ENCODE data around the gene DHX8. TPM values are rescaled to one million over a fixed set of nuclear protein-coding genes. Genes with fewer than 3 reads are reported as not detected.

Gene DHX8
- total RNA-seq, 4 donors from 2014 or later: 15.3 to 44.9 (median 36.4) TPM

DNA sequence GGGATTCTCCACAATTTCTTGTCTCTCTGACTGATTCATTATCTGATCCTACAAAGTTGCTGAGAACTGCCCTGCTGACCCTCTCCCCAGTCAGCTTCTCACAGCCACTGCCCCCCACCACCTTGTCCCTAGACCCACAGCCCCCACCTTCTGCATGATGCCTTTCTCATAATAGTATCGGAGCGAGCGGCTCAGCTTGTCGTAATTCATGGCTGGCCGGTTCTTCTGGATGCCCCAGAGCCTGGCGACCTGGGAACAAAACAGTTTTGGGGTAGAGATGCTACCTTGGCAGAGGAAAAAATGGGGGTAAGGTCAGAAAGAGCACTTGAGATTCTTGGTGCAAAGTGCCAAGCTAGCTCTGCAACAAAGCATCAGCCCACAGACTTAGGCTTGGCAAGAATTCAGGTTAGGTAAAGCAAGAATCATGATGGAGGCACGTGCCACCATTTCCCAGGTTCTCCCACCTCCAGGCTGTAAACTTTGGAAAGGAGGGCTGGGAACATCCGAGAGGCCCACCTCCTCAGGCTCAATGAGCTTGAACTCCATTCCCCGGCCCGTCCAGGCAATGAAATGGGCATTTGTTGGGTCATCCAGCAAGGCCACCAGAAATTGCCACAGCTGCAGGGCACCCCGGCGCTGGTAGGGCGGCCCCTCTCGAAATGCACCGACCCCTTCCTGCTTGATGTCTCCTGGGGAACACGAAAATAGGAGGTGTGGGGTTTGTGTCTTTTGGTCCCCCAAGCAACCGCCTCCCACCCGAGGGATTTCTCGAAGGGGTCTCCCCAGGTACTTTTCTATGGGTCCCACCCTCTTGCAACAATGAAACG is 45.4 kb downstream of the DHX8 start:
- WGBS, 2 donors (ENCODE audit: low coverage in 1 of 2): 86 to 88% methylated on average over 1 to 19 of the region's 20 CpGs
- H3K4me1 ChIP-seq: peaks cover 13 to 35% (median 22%) of the 10 kb centered on the region in 4 donors
- peaks cover 0 to 9% (median 4%) of the 10 kb centered on the region in 4 donors for H3K36me3 ChIP-seq
- no peak overlapping the region for H3K27ac ChIP-seq
- no peak for TF ChIP-seq POLR2AphosphoS5 (IDR thresholded peaks at IDR 0.05)
- no peak for TF ChIP-seq EP300 (IDR thresholded peaks at IDR 0.05; ENCODE audit: low read depth)
- in situ Hi-C loops (cut with MboI; ENCODE audit: low pct_ligation_motif_present in 1 of 4, low pct_unique_long_range_greater_than_20kb in 1 of 4, low sequenced_read_pairs in 3 of 4) (no loop called here), intact Hi-C loops (cut with DNase I; ENCODE audit: low total_unique reads) (no loop called here)
- H3K9me3 ChIP-seq: no peaks in the 10 kb centered on the region
- no peak overlapping the region for H3K4me3 ChIP-seq
- no peak for DNase-seq
- H3K27me3 ChIP-seq: no peaks in the 10 kb centered on the region

- in situ Hi-C loops (cut with MboI; ENCODE audit: low pct_ligation_motif_present in 1 of 4, low pct_unique_long_range_greater_than_20kb in 1 of 4, low sequenced_read_pairs in 3 of 4): no loop called here
- TF ChIP-seq, protein P1, sequence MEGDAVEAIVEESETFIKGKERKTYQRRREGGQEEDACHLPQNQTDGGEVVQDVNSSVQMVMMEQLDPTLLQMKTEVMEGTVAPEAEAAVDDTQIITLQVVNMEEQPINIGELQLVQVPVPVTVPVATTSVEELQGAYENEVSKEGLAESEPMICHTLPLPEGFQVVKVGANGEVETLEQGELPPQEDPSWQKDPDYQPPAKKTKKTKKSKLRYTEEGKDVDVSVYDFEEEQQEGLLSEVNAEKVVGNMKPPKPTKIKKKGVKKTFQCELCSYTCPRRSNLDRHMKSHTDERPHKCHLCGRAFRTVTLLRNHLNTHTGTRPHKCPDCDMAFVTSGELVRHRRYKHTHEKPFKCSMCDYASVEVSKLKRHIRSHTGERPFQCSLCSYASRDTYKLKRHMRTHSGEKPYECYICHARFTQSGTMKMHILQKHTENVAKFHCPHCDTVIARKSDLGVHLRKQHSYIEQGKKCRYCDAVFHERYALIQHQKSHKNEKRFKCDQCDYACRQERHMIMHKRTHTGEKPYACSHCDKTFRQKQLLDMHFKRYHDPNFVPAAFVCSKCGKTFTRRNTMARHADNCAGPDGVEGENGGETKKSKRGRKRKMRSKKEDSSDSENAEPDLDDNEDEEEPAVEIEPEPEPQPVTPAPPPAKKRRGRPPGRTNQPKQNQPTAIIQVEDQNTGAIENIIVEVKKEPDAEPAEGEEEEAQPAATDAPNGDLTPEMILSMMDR (IDR thresholded peaks at IDR 0.05): no peak
- TF ChIP-seq POLR2A (IDR thresholded peaks at IDR 0.05) (no peak), EP300 (IDR thresholded peaks at IDR 0.05; ENCODE audit: low read depth) (no peak), POLR2AphosphoS5 (IDR thresholded peaks at IDR 0.05) (no peak)
Measured at GRCh38 chr17:43529947-43530287, 46.1 kb downstream of the DHX8 start.

DNA sequence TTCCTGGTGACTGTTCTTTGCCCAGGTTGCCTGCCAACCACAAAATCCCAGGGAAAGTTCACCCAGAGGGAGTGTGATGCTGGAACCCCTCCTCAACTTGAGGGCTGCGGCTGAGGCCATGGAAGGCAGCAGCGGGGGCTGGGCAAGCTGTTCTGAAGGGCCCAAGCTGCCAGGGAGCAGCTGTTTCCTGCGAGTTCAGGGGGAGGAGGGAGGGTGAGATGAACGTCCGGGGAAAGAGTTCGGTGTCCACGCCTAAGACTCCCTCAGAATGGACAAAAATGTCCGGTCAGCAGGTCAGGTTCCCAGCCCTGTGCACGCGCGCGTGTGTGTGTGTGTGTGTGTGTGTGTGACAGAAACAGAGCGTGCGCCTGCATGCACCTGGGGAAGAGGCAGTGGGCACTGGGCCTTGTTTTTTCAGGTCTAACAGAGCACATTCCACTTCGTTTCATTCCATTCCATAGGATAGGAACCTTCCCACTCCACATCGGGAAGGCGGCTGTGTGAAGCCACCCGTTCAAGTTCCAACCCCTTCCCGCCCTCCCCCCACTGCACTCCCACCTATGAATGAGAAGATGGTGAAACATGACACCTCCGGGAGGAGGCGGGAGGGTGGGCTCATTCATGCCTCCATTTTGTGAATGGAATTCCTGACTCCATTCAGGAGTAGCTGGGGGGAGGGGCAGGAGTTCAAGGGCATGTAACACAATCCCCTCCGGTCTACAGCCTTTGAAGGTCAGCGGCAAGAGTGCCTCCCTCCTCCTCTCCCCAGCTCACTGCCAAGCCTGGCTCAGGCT is 46.7 kb downstream of the DHX8 start:
- H3K27ac ChIP-seq: peak overlapping the region in 3 of 4 donors; percentile 28 to 43 (median 43)
- 48% methylated on average over 23 of the region's 23 CpGs; no CpG with 5 or more reads in 1 of the 2 donors for WGBS, 2 donors (ENCODE audit: low coverage in 1 of 2)
- no peak for TF ChIP-seq EP300 (IDR thresholded peaks at IDR 0.05; ENCODE audit: low read depth)
- TF ChIP-seq POLR2AphosphoS5 (IDR thresholded peaks at IDR 0.05): no peak
- no peak for TF ChIP-seq POLR2A (IDR thresholded peaks at IDR 0.05)
- TF ChIP-seq, protein P1 (IDR thresholded peaks at IDR 0.05): no peak
- intact Hi-C loops (cut with DNase I; ENCODE audit: low total_unique reads) (no loop called here), in situ Hi-C loops (cut with MboI; ENCODE audit: low pct_ligation_motif_present in 1 of 4, low pct_unique_long_range_greater_than_20kb in 1 of 4, low sequenced_read_pairs in 3 of 4) (no loop called here)
- DNase-seq: no peak
- H3K9me3 ChIP-seq: no peaks in the 10 kb centered on the region
- no peaks in the 10 kb centered on the region for H3K36me3 ChIP-seq
- peaks cover 13 to 35% (median 22%) of the 10 kb centered on the region in 4 donors for H3K4me1 ChIP-seq
- no peaks in the 10 kb centered on the region for H3K27me3 ChIP-seq
- no peak overlapping the region for H3K4me3 ChIP-seq

More at GRCh38 chr17:43529947-43530287, 46.1 kb downstream of the DHX8 start:
- Histone ChIP-seq H3K9me3 (no peaks in the 10 kb centered on the region), H3K27me3 (no peaks in the 10 kb centered on the region), H3K4me3 (no peak overlapping the region), H3K27ac (peak overlapping the region in 3 of 4 donors; percentile 28 to 43 (median 43)), H3K36me3 (peaks cover 0 to 2% (median under 1%) of the 10 kb centered on the region in 4 donors), H3K4me1 (peaks cover 13 to 35% (median 22%) of the 10 kb centered on the region in 4 donors)
- WGBS, 2 donors (ENCODE audit: low coverage in 1 of 2): 0 to 67% methylated on average over 1 to 6 of the region's 6 CpGs
- intact Hi-C loops (cut with DNase I; ENCODE audit: low total_unique reads): no loop called here
- no peak for DNase-seq

GRCh38 chr17:43531082-43531378 is 47.3 kb downstream of the DHX8 start:
- Histone ChIP-seq H3K4me3 (no peak overlapping the region), H3K9me3 (no peaks in the 10 kb centered on the region), H3K4me1 (peaks cover 13 to 35% (median 22%) of the 10 kb centered on the region in 4 donors), H3K36me3 (no peaks in the 10 kb centered on the region), H3K27me3 (no peaks in the 10 kb centered on the region), H3K27ac (peak overlapping the region in 2 of 4 donors; percentile 9 to 28)
- DNase-seq: no peak
- TF ChIP-seq EP300 (IDR thresholded peaks at IDR 0.05; ENCODE audit: low read depth) (no peak), POLR2AphosphoS5 (IDR thresholded peaks at IDR 0.05) (no peak), POLR2A (IDR thresholded peaks at IDR 0.05) (no peak)
- TF ChIP-seq, protein P1 (IDR thresholded peaks at IDR 0.05): no peak
- intact Hi-C loops (cut with DNase I; ENCODE audit: low total_unique reads) (no loop called here), in situ Hi-C loops (cut with MboI; ENCODE audit: low pct_ligation_motif_present in 1 of 4, low pct_unique_long_range_greater_than_20kb in 1 of 4, low sequenced_read_pairs in 3 of 4) (no loop called here)
- WGBS, 2 donors (ENCODE audit: low coverage in 1 of 2): 0 to 75% methylated on average over 1 to 3 of the region's 3 CpGs

All from transverse colon (tissue), 4 donors.